Subcutaneous abdominal adipose tissue (tissue), 5 donors: ENCODE measurements around the gene CBFA2T3.

Source experiments
- H3K27ac ChIP-seq: one replicate; pipeline ENCODE4 v1.7.0; 2013; ENCODE audit warnings: low read depth, mild to moderate bottlenecking, inconsistent platforms, low read length, moderate library complexity
- H3K27me3 ChIP-seq, 5 donors: one replicate each; pipeline ENCODE4 v1.7.0; 2013; ENCODE audit warnings: low read length in 5 of 5, inconsistent platforms in 1 of 5; ENCODE audit not compliant: control insufficient read depth in 5 of 5, insufficient read depth in 4 of 5
- H3K36me3 ChIP-seq, 5 donors: one replicate each; pipeline ENCODE4 v1.7.0; 2013; ENCODE audit warnings: low read length in 5 of 5; ENCODE audit not compliant: control insufficient read depth in 5 of 5, insufficient read depth in 5 of 5
- H3K4me1 ChIP-seq, 5 donors: one replicate each; pipeline ENCODE4 v1.7.0; 2013; ENCODE audit warnings: low read length in 5 of 5, mild to moderate bottlenecking in 3 of 5, moderate library complexity in 1 of 5; ENCODE audit not compliant: control insufficient read depth in 5 of 5, insufficient read depth in 5 of 5
- H3K4me3 ChIP-seq, 5 donors: one replicate each; pipeline ENCODE4 v1.7.0; 2013; ENCODE audit warnings: low read length in 5 of 5, low read depth in 1 of 5
- H3K9ac ChIP-seq, 5 donors: one replicate each; pipeline ENCODE4 v1.7.0; 2013; ENCODE audit warnings: low read length in 5 of 5, mild to moderate bottlenecking in 4 of 5, moderate library complexity in 3 of 5
- H3K9me3 ChIP-seq, 5 donors: one replicate each; pipeline ENCODE4 v1.7.0; 2013; ENCODE audit warnings: low read length in 5 of 5; ENCODE audit not compliant: control insufficient read depth in 5 of 5
- donor health status: healthy.
- donor health status: healthy.
- donor health status: healthy.
- donor health status: healthy.
- donor health status: healthy.

The CBFA2T3 gene

GRCh38 chr16:88879788-88880055 lies 97.3 kb downstream of the CBFA2T3 start:
- Histone ChIP-seq H3K36me3 (peaks cover 0 to 76% (median 28%) of the 10 kb centered on the region in 5 donors), H3K9me3 (no peaks in the 10 kb centered on the region), H3K4me3 (no peak overlapping the region), H3K4me1 (no peaks in the 10 kb centered on the region), H3K9ac (no peak overlapping the region), H3K27ac (no peak overlapping the region), H3K27me3 (peaks cover 0 to 4% (median 2%) of the 10 kb centered on the region in 5 donors)

GRCh38 chr16:88878967-88879787 lies 97.8 kb downstream of the CBFA2T3 start:
- peaks cover 0 to 73% (median 23%) of the 10 kb centered on the region in 5 donors for H3K36me3 ChIP-seq
- no peaks in the 10 kb centered on the region for H3K9me3 ChIP-seq
- H3K4me3 ChIP-seq, result no peak overlapping the region
- H3K27me3 ChIP-seq, result peaks cover 0 to 4% (median 2%) of the 10 kb centered on the region in 5 donors
- H3K9ac ChIP-seq, result no peak overlapping the region
- no peak overlapping the region for H3K27ac ChIP-seq
- no peaks in the 10 kb centered on the region for H3K4me1 ChIP-seq

- H3K36me3 ChIP-seq, result peaks cover 0 to 65% (median 21%) of the 10 kb centered on the region in 5 donors
- H3K27me3 ChIP-seq, result peaks cover 0 to 4% (median 3%) of the 10 kb centered on the region in 5 donors
- H3K9ac ChIP-seq, result no peak overlapping the region
- H3K27ac ChIP-seq, result no peak overlapping the region
- H3K9me3 ChIP-seq, result no peaks in the 10 kb centered on the region
- no peak overlapping the region for H3K4me3 ChIP-seq
- H3K4me1 ChIP-seq, result no peaks in the 10 kb centered on the region
Observed at GRCh38 chr16:88878356-88878755, 98.7 kb downstream of the CBFA2T3 start.

- Histone ChIP-seq H3K36me3 (peaks cover 0 to 60% (median 20%) of the 10 kb centered on the region in 5 donors), H3K27ac (no peak overlapping the region), H3K4me3 (no peak overlapping the region), H3K9me3 (no peaks in the 10 kb centered on the region), H3K4me1 (no peaks in the 10 kb centered on the region), H3K9ac (no peak overlapping the region), H3K27me3 (peaks cover under 1 to 9% (median 3%) of the 10 kb centered on the region in 5 donors)
Observed at GRCh38 chr16:88877564-88878289, 99.3 kb downstream of the CBFA2T3 start.

GRCh38 chr16:88876942-88877526 lies 100.0 kb downstream of the CBFA2T3 start:
- Histone ChIP-seq H3K9ac (no peak overlapping the region), H3K27ac (no peak overlapping the region), H3K4me3 (no peak overlapping the region), H3K27me3 (peaks cover 1 to 9% (median 4%) of the 10 kb centered on the region in 5 donors), H3K36me3 (peaks cover 0 to 53% (median 13%) of the 10 kb centered on the region in 5 donors), H3K4me1 (no peaks in the 10 kb centered on the region), H3K9me3 (no peaks in the 10 kb centered on the region)

GRCh38 chr16:88875703-88876234 lies 101.2 kb downstream of the CBFA2T3 start:
- H3K27me3 ChIP-seq, result peaks cover 13 to 17% (median 15%) of the 10 kb centered on the region in 5 donors
- H3K27ac ChIP-seq, result no peak overlapping the region
- peaks cover 0 to 7% (median 4%) of the 10 kb centered on the region in 5 donors for H3K4me1 ChIP-seq
- no peak overlapping the region for H3K4me3 ChIP-seq
- no peak overlapping the region for H3K9ac ChIP-seq
- no peaks in the 10 kb centered on the region for H3K9me3 ChIP-seq
- peaks cover 0 to 49% (median 13%) of the 10 kb centered on the region in 5 donors for H3K36me3 ChIP-seq

- H3K36me3 ChIP-seq, result peaks cover 0 to 42% (median 13%) of the 10 kb centered on the region in 5 donors
- no peak overlapping the region for H3K9ac ChIP-seq
Observed at GRCh38 chr16:88874938-88875599, 101.9 kb downstream of the CBFA2T3 start.

GRCh38 chr16:88872650-88873331 lies 104.2 kb downstream of the CBFA2T3 start:
- Histone ChIP-seq H3K9me3 (no peaks in the 10 kb centered on the region), H3K27ac (no peak overlapping the region), H3K4me1 (peaks cover 0 to 12% (median 9%) of the 10 kb centered on the region in 5 donors), H3K9ac (no peak overlapping the region), H3K27me3 (peaks cover 27 to 34% (median 28%) of the 10 kb centered on the region in 5 donors), H3K36me3 (peaks cover 0 to 20% (median 3%) of the 10 kb centered on the region in 5 donors), H3K4me3 (no peak overlapping the region)

More at GRCh38 chr16:88874938-88875599, 101.9 kb downstream of the CBFA2T3 start:
- H3K9me3 ChIP-seq, result no peaks in the 10 kb centered on the region
- peaks cover 0 to 12% (median 9%) of the 10 kb centered on the region in 5 donors for H3K4me1 ChIP-seq
- H3K27me3 ChIP-seq, result peaks cover 19 to 22% (median 21%) of the 10 kb centered on the region in 5 donors
- no peak overlapping the region for H3K27ac ChIP-seq
- H3K4me3 ChIP-seq, result no peak overlapping the region

- Histone ChIP-seq H3K27ac (no peak overlapping the region), H3K27me3 (peaks cover 26 to 35% (median 29%) of the 10 kb centered on the region in 5 donors), H3K4me1 (peaks cover 0 to 12% (median 9%) of the 10 kb centered on the region in 5 donors), H3K36me3 (peaks cover 0 to 14% (median 3%) of the 10 kb centered on the region in 5 donors), H3K9ac (no peak overlapping the region), H3K9me3 (no peaks in the 10 kb centered on the region), H3K4me3 (no peak overlapping the region)
Observed at GRCh38 chr16:88871730-88872416, 105.1 kb downstream of the CBFA2T3 start.
